OCI-LY3 (cell line): ENCODE measurements around the gene PCNX3.

Experiments
- H2AFZ ChIP-seq: fragments of 200-600, 300-600 bp; shearing (Covaris generic); 2 replicates; pipeline ENCODE4 v1.6.0; 2014; ENCODE audit warnings: antibody characterized with exemption, low read depth, low read length
- H3K27ac ChIP-seq: fragments of 200-600, 300-600 bp; sonication (generic); 2 replicates; pipeline ENCODE4 v1.5.1; 2014; ENCODE audit warnings: mild to moderate bottlenecking, low read length, moderate library complexity, mixed read lengths
- H3K27me3 ChIP-seq: fragments of 200-600, 300-600 bp; sonication (generic); 2 replicates; pipeline ENCODE4 v1.6.1; 2014; ENCODE audit warnings: low read depth, low read length, mixed read lengths
- H3K36me3 ChIP-seq: fragments of 200-600, 300-600 bp; sonication (generic); replicated peaks from 2 replicates; pipeline ENCODE3; 2014; ENCODE audit warnings: low read depth, low read length, mixed read lengths
- H3K4me1 ChIP-seq: fragments of 300-600, 200-600 bp; sonication (generic); 2 replicates; pipeline ENCODE4 v1.6.1; 2014; ENCODE audit warnings: low read length, mixed read lengths
- H3K4me2 ChIP-seq: fragments of 200-600, 300-600 bp; sonication (generic); 2 replicates; pipeline ENCODE4 v1.6.1; 2014; ENCODE audit warnings: low read length, mixed read lengths
- H3K4me3 ChIP-seq: fragments of 300-600, 200-600 bp; sonication (generic); 2 replicates; pipeline ENCODE4 v1.5.1; 2014; ENCODE audit warnings: antibody characterized with exemption, mild to moderate bottlenecking, low read length, moderate library complexity
- H3K79me2 ChIP-seq: fragments of 300-600, 200-600 bp; shearing (Covaris generic); 2 replicates; pipeline ENCODE4 v1.6.1; 2014; ENCODE audit warnings: mild to moderate bottlenecking, low read length, mixed read lengths
- H3K9ac ChIP-seq: fragments of 300-600, 200-600 bp; shearing (Covaris generic); 2 replicates; pipeline ENCODE4 v1.6.0; 2014; ENCODE audit warnings: mild to moderate bottlenecking, low read length, moderate library complexity
- H3K9me3 ChIP-seq: fragments of 200-600, 300-600 bp; shearing (Covaris generic); 2 replicates; pipeline ENCODE4 v1.6.1; 2014; ENCODE audit warnings: low read length, mixed read lengths; ENCODE audit not compliant: insufficient read depth
- H4K20me1 ChIP-seq: fragments of 200-600, 300-600 bp; sonication (generic); 2 replicates; pipeline ENCODE4 v1.6.1; 2016; ENCODE audit warnings: low read length, mixed read lengths; ENCODE audit not compliant: insufficient read depth
- CTCF ChIP-seq: fragments of 200-600, 300-600 bp; sonication (generic); IDR thresholded peaks from 2 replicates; pipeline ENCODE4 v1.5.1; 2014; ENCODE audit warnings: antibody characterized with exemption, low read length, low read depth
- EZH2phosphoT487 ChIP-seq: fragments of 200-600 bp; shearing (Covaris generic); IDR thresholded peaks from 2 replicates; pipeline ENCODE4 v1.6.1; 2018; ENCODE audit warnings: antibody characterized with exemption, mixed run types, low read depth

PCNX3 gene

GRCh38 chr11:65578667-65579066 lies 36.9 kb upstream of the PCNX3 start:
- H2AFZ ChIP-seq, result no peak overlapping the region
- H4K20me1 ChIP-seq, result no peaks in the 10 kb centered on the region
- no peak overlapping the region for H3K4me2 ChIP-seq
- peaks cover 16% of the 10 kb centered on the region; the same call in 1 of the 2 replicates for H3K79me2 ChIP-seq
- no peaks in the 10 kb centered on the region for H3K27me3 ChIP-seq
- TF ChIP-seq EZH2phosphoT487, result no peak
- no peak for TF ChIP-seq CTCF
- no peak overlapping the region for H3K9ac ChIP-seq
- no peak overlapping the region for H3K27ac ChIP-seq
- H3K4me1 ChIP-seq, result peaks cover 30% of the 10 kb centered on the region
- H3K9me3 ChIP-seq, result no peaks in the 10 kb centered on the region
- H3K4me3 ChIP-seq, result no peak overlapping the region
- peaks cover 13% of the 10 kb centered on the region for H3K36me3 ChIP-seq

- Histone ChIP-seq H3K36me3 (peaks cover 15% of the 10 kb centered on the region), H3K4me1 (peaks cover 26% of the 10 kb centered on the region), H2AFZ (no peak overlapping the region), H3K79me2 (peaks cover 16% of the 10 kb centered on the region; the same call in 1 of the 2 replicates), H3K4me2 (no peak overlapping the region), H3K4me3 (no peak overlapping the region), H3K9me3 (no peaks in the 10 kb centered on the region), H3K27me3 (no peaks in the 10 kb centered on the region), H3K9ac (no peak overlapping the region), H3K27ac (no peak overlapping the region), H4K20me1 (no peaks in the 10 kb centered on the region)
- TF ChIP-seq EZH2phosphoT487 (no peak), CTCF (no peak)
Measured at GRCh38 chr11:65579291-65579690, 36.3 kb upstream of the PCNX3 start.

GRCh38 chr11:65580031-65580692 lies 35.4 kb upstream of the PCNX3 start:
- Histone ChIP-seq H3K36me3 (peaks cover 21% of the 10 kb centered on the region), H4K20me1 (no peaks in the 10 kb centered on the region)

DNA sequence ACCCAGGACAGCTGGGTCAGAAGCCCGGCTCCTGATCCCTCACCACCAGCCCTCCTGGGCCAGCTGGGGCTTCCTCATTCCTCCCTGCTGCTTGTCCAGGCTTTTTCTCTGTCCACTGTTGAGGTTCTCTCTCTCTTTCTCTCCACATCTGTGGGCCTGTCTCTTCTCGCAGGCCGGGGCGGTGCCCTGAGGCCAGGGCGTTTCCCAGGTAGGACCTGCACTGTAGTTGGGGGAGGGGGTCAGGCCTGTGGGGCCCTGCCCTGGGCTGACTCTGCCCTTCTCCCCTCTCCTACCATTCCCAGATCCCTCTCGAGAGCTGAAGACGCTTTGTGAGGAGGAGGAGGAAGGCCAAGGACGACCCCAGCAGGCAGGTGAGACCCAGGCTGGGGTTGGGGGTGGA lies 34.8 kb upstream of the PCNX3 start:
- H3K9ac ChIP-seq, result no peak overlapping the region
- no peak overlapping the region for H3K4me3 ChIP-seq
- no peaks in the 10 kb centered on the region for H4K20me1 ChIP-seq
- peaks cover 24% of the 10 kb centered on the region for H3K36me3 ChIP-seq
- H3K4me1 ChIP-seq, result peaks cover 17% of the 10 kb centered on the region
- H3K79me2 ChIP-seq, result peaks cover 16% of the 10 kb centered on the region; the same call in 1 of the 2 replicates
- no peak overlapping the region for H3K4me2 ChIP-seq
- H3K27me3 ChIP-seq, result no peaks in the 10 kb centered on the region
- no peak overlapping the region for H2AFZ ChIP-seq
- H3K9me3 ChIP-seq, result no peaks in the 10 kb centered on the region
- TF ChIP-seq CTCF, result no peak
- no peak for TF ChIP-seq EZH2phosphoT487
- no peak overlapping the region for H3K27ac ChIP-seq

More at GRCh38 chr11:65580031-65580692, 35.4 kb upstream of the PCNX3 start:
- H3K79me2 ChIP-seq, result peaks cover 16% of the 10 kb centered on the region; the same call in 1 of the 2 replicates
- H3K9me3 ChIP-seq, result no peaks in the 10 kb centered on the region
- TF ChIP-seq CTCF, result no peak
- TF ChIP-seq EZH2phosphoT487, result no peak
- H3K4me2 ChIP-seq, result no peak overlapping the region
- H3K4me1 ChIP-seq, result peaks cover 21% of the 10 kb centered on the region
- H3K27me3 ChIP-seq, result no peaks in the 10 kb centered on the region
- H3K9ac ChIP-seq, result no peak overlapping the region
- no peak overlapping the region for H3K4me3 ChIP-seq
- H3K27ac ChIP-seq, result no peak overlapping the region
- H2AFZ ChIP-seq, result no peak overlapping the region
